Testis (tissue), 2 donors: ENCODE data around the gene TMEM272.
"Not testable (repeated sequence)": the region's sequence is repeated elsewhere in the genome, so short reads cannot be mapped to it uniquely, and the experiment has no call there.

ENCODE experiments used
- POLR2A ChIP-seq: fragments of 450-650 bp; IDR thresholded peaks from one replicate; pipeline ENCODE4 v1.6.1; 2017; ENCODE audit warnings: antibody characterized with exemption, mild to moderate bottlenecking, moderate library complexity
- TF ChIP-seq, protein P1 (sequence below), 3 experiments: fragments of 450-650 bp in 2 of 3; fragments of 200-600 bp in 1 of 3; sonication (generic) in 1 of 3; IDR thresholded peaks; one replicate each; pipeline ENCODE4 v1.5.1; 2016 to 2019; ENCODE audit warnings: antibody characterized with exemption in 3 of 3, mild to moderate bottlenecking in 2 of 3, moderate library complexity in 1 of 3

- TF ChIP-seq, protein P1, sequence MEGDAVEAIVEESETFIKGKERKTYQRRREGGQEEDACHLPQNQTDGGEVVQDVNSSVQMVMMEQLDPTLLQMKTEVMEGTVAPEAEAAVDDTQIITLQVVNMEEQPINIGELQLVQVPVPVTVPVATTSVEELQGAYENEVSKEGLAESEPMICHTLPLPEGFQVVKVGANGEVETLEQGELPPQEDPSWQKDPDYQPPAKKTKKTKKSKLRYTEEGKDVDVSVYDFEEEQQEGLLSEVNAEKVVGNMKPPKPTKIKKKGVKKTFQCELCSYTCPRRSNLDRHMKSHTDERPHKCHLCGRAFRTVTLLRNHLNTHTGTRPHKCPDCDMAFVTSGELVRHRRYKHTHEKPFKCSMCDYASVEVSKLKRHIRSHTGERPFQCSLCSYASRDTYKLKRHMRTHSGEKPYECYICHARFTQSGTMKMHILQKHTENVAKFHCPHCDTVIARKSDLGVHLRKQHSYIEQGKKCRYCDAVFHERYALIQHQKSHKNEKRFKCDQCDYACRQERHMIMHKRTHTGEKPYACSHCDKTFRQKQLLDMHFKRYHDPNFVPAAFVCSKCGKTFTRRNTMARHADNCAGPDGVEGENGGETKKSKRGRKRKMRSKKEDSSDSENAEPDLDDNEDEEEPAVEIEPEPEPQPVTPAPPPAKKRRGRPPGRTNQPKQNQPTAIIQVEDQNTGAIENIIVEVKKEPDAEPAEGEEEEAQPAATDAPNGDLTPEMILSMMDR (IDR thresholded peaks at IDR 0.05), result not testable (repeated sequence)
- not testable (repeated sequence) for TF ChIP-seq POLR2A
These were observed 20.3 kb downstream of the TMEM272 start for GRCh38 chr13:51824712-51825111.
